NCI-H526 treated with DMSO at 0.1 percent for 48 hours (cell line): Measurements from ENCODE around the gene HDGFL3.
"Not testable (repeated sequence)": the region's sequence is repeated elsewhere in the genome, so short reads cannot be mapped to it uniquely, and the experiment has no call there.

ENCODE experiments used
- DNase-seq: peaks from one replicate; lab custom pipeline; 2025; lab: John Stamatoyannopoulos, UW

Gene HDGFL3

GRCh38 chr15:83193721-83194120 is 13.9 kb downstream of the HDGFL3 start:
- no peak for DNase-seq

DNA sequence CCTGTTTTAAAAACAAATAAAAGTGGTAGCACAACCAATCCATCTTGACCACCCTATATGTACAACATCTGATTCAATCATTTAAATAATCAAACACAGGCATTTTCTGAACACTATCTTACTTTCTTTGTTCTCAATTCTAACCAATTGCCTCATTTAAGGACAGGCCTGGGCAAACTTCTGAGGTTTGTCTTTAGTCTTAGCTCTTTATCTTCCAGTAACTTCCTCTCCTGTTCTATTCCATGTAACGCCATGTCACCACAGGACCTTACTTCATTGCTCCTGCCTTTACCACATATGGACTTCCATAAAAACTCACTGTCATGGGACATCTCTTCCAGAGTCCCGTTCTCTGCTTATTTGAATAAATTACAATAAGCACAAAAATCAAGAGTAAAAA is 14.9 kb downstream of the HDGFL3 start:
- no peak for DNase-seq

DNA sequence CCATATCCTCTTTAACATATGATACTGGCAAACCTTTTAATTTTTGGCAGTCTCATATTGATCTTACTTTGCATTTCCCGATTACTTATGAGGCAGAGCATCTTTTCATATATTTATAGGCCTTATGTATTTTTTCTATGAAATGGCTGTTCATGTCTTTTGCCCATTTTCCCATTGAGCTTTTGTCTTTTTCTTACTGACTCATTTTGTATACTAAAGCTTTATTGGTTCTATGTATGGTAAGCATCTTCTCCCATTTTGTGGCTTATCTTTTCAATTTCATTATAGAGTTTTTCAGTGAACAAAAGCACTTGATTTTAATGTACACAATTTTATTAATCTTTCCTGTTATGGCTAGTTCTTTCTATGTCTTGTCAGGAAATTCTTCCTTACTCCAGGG is 17.2 kb downstream of the HDGFL3 start:
- no peak for DNase-seq

DNA sequence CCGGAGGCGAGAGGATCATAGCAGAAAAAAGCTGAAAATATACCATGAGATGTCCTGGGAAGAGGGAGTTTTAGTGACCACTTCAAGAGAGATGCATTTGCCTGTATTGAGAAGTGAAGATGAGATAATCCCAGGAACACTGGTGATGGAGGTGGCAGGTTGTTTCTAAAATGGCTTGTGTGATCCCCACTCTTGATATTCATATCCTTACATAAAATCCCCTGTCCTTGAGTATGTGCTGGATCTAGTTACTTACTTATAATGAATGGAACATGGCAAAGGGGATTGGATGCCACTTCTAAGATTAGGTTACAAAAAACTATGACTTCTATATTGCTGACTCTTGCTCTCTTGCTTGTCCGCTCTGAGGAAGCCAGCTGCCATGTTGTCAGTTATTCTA is 22.1 kb downstream of the HDGFL3 start:
- no peak for DNase-seq

GRCh38 chr15:83178869-83179325 is 28.7 kb downstream of the HDGFL3 start:
- no peak for DNase-seq

DNA sequence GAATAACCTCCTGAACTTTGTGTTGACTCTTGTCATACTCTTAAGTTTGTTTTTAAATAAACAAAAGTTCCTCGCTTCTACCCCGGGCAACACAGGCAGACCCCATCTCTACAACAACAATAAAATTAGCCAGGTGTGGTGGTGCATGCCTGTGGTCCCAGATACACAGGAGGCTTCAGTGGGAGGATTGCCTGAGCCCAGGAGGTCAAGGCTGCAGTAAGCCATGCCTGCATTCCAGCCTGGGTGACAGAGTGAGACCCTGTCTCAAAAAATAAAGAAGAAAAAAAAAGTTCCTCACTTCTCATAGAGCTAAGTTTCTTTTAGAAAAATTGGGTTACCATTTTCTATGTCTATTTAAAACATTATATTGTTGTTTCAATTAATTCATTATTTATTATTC is 29.2 kb downstream of the HDGFL3 start:
- no peak for DNase-seq

- no peak for DNase-seq
Observed at GRCh38 chr15:83174891-83175290, 32.7 kb downstream of the HDGFL3 start.

- no peak for DNase-seq
Observed at GRCh38 chr15:83170474-83171165, 37.0 kb downstream of the HDGFL3 start.

DNA sequence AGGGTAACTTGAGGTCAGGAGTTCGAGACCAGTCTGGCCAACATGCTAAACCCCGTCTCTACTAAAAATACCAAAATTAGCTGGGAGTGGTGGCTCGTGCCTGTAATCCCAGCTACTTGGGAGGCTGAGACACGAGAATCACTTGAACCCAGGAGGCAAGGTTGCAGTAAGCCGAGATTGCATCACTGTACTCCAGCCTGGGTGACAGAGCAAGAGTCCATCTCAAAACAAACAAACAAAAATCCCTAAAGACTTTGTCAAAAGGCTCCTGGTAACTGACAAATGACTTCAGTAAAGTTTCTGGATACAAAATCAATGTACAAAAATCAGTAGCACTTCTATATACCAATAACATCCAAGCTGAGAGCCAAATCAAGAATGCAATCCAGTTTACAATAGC is 38.0 kb downstream of the HDGFL3 start:
- not testable (repeated sequence) for DNase-seq

- no peak for DNase-seq
Observed at GRCh38 chr15:83166830-83167229, 40.8 kb downstream of the HDGFL3 start.

DNA sequence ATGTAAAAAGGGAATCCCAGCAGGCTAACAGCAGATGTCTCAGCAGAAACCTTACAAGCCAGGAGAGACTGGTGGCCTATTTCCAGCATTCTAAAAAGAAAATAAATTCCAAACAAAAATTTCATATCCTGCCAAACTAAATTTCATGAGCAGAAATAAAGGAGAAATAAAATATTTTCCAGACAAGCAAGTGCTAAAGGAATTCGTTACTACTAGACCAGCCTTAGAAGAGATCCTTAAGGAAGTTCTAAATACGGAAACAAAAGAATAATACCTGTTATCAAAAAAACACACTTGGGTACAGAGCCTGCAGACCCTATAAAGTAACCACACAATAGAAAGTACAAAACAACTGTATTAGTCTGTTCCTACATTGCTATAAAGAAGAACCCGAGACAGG is 41.4 kb downstream of the HDGFL3 start:
- no peak for DNase-seq

DNA sequence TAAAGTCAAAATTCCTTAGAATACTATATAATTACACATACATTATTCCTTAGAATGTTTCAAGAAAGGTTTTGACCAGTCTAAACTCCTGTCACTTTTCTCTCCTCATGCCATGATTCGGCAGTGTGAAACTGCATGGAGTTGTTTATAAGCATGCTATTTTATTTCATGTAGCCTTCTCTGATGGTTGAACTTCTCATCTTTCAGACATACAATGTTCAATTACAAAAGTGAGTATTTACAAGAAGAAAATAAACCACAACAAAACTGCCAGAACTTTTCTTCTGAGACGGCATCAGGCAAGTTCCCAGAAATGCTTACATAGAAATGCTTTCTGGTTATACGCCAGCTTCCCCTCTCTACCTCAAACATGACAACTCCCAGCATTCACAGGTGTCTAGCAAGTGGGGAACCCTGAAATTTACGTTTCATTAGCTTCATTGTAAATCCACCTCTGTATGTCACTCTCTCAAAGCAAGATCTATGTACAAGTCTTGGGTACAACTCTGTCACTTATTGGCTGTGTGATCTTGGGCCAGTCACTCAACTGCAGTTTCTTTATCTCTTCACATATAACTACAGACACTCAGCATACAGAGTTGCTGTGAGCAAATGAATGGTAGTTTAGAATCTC is 42.7 kb downstream of the HDGFL3 start:
- DNase-seq: no peak

- no peak for DNase-seq
Observed at GRCh38 chr15:83164111-83164770, 43.4 kb downstream of the HDGFL3 start.

DNA sequence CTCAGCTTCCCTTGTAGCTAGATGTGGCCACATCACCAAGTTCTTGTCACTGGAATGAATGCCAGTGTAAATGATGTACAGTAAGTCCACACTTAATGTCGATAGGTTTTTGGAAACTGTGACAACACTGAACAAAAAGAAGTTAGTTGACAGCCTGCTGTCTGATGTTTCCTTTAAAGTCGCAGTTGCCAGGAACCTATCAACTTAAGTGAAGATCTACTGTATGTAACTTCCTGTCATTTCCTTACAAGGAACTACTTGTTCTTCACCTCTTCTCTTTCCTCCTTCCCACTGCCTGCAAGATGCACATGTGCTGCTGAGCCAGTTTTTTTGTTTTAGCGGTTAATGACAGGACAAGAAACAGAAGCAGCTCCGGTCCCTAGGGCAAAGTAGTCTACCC is 44.6 kb downstream of the HDGFL3 start:
- DNase-seq: no peak

- DNase-seq: no peak
Observed at GRCh38 chr15:83160741-83161140, 46.9 kb downstream of the HDGFL3 start.

- DNase-seq: no peak
Observed at GRCh38 chr15:83158393-83158792, 49.2 kb downstream of the HDGFL3 start.

GRCh38 chr15:83155942-83156341 is 51.7 kb downstream of the HDGFL3 start:
- no peak for DNase-seq

- DNase-seq: no peak
Observed at GRCh38 chr15:83153288-83153687, 54.3 kb downstream of the HDGFL3 start.

GRCh38 chr15:83144771-83145170 is 62.9 kb downstream of the HDGFL3 start:
- no peak for DNase-seq

DNA sequence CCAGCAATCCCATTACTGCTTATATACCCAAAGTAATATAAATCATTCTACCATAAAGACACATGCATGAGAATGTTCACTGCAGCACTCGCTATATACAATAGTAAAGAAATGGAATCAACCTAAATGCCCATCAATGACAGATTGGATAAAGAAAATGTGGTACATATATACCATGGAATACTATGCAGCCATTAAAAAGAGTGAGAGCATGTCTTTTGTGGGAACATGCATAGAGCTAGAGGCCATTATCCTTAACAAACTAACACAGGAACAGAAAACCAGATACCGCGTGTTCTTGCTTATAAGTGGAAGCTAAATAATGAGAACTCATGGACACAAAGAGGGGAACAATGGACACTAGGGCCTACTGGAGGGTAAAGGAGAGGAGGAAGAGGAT is 65.5 kb downstream of the HDGFL3 start:
- not testable (repeated sequence) for DNase-seq

- DNase-seq: no peak
Observed at GRCh38 chr15:83132861-83133523, 74.6 kb downstream of the HDGFL3 start.

DNA sequence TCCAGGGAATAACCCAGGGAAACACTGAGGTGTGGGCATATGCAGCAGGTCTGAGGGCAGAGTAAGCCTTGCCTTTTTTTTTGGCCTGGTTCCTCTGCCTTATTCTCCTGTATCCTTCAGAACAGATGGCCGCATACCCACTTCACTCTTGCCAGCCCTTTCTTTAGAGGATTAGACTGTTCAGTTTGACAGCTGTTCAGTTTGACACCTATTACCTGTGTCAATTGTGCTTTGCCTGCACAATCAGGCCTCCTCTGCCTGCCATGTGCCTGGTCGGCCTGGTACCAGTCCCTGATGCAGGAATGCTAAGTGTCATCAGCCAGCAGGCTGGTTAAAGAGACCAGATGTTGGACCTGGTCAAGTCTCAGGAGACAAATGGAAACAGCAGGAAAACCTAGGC is 77.8 kb downstream of the HDGFL3 start:
- no peak for DNase-seq
